Stimulated activated CD8-positive, alpha-beta memory T cell treated with anti-CD3 and anti-CD28 coated beads, Interleukin-4, amount 100 ng/mL, for 1 hour (primary cell): Measurements from ENCODE around the gene C1orf94.
"Not testable (repeated sequence)": the region's sequence is repeated elsewhere in the genome, so short reads cannot be mapped to it uniquely, and the experiment has no call there.

Experiments used
- DNase-seq, 2 donors: peaks; one replicate each; pipeline ENCODE4 v3.0.0-alpha.2; 2020; ENCODE audit warnings: low read depth in 2 of 2, low spot score in 1 of 2

Gene C1orf94

DNA sequence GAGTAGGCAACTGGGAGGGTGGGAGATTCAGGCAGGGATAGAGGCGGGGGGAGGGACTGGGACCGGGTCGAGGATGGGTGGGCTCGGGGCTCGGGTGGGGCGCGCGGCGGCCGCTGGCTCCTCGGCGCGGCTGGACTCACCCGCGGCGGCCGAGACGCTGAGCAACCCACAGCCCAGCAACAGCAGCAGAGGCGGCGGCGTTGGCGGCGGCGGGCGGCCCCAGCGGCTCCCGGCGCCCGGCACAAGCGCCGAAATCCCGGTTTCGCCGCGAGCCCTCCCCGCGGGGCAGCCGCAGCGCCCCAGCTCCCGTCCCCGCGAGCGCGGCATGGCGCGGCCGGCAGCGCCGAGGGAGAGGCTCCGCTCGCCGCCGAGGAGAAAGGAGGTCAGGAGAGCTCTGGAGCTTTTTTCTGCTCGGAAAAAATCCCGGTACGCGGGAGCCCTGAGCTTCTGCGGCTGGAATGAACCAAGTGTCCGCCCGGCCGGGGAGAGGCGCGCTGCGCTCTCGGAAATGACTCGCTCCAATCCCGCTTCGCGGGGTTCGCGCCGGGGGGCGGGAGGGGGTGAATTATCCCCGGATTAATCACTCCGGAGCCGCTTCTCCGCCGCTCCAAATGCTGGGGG lies 11.8 kb upstream of the C1orf94 start, which contains the start of gene CSMD2:
Gene CSMD2 (minus strand): TSS at position 460 of the 621 bp plus-strand sequence. CDS start 133 bp downstream, at position 327.
- no peak for DNase-seq

- DNase-seq: no peak
Observed at GRCh38 chr1:34165422-34165921, 11.2 kb upstream of the C1orf94 start.

- DNase-seq: no peak
Observed at GRCh38 chr1:34166191-34166624, 10.5 kb upstream of the C1orf94 start.

DNA sequence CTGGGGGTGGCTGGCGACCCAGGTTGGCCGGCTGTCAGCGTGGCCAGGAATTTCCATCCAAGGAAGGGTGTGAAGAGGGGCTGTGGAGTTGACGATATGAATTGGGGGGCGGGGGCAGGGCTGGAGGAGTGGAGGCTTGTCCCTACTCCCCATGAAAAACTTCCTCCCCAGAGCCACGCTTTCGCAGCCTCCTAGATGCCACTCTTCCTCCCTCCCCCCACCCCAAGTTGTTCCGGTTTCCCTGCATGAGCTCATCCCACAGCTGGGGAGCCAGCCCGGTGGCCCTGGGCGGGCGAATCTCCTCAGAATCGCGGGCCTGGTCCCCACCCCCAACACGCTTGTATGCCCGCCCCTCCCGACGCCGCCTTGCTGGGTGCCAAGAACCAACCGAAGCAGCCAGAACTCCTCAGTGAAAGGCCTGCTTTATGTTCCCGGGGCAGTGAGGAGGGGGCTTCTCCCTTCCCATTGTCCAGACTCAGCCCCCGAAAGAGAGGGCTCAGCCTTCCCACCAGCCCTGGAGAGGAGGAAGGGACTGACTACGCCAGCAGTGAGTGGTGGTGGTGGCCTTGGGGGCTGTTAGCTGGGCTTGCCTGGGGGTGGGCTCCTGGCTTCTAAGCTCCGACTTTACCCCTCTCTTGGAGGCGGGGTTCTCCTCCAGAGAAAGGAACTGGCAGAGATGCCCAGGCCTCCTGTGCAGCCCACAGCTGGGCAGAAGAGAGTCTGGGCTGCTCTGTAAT lies 9.9 kb upstream of the C1orf94 start:
- no peak for DNase-seq

DNA sequence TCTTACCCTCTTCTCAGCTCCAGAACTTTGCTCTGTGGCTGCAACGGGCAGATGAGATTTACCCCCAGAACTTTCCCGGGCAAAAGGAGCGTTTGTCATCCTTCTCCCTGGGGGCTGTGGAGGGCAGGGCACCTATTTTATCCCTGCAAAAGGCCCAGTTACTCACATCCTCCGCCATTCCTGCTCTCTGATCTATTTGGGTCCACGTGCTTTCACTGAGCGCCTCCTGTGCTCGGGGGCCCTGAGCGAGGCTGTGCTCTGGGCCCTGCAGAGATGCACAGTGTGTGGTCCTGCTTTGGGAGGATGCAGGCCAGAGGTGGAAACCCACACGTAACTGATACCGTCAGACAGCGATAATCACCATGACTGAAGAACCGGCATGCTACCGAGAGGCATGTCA lies 9.3 kb upstream of the C1orf94 start:
- DNase-seq: no peak

- DNase-seq: no peak
Observed at GRCh38 chr1:34175744-34176143, 963 bp upstream of the C1orf94 start.

DNA sequence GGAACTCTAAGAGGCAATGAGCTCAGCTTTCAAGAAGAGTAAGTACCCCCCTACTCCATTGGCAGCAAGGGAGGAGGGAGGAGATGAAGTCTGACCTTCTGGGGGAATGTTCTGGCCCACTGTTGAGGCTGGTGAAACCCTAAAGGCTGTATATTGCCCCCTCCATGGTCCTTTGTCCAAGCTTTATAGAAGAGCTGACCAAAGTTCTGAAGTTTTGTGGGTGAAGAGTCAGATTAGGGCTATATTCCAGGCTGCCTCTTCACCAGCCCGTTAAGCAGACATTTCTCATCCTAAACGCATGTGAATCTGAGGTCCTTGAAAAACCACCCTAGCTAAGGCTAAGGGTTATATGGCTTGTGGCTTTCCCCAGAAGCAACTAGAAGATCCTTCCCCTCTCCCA lies 1.4 kb downstream of the C1orf94 start:
- DNase-seq: no peak

DNA sequence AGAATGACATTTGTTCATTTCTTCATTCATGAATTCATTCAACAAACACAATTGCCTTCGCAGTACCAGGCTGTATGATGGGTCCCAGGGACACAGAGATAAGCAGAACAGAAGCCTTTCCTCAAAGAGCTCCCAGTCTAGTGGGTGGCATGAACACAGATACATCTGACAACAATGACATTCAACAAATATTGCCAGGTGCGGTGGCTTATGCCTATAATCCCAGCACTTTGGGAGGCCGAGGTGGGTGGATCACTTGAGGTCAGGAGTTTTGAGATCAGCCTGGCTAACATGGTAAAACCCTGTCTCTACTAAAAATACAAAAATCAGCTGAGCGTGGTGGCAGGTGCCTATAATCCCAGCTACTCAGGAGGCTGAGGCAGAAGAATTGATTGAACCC lies 6.7 kb downstream of the C1orf94 start:
- not testable (repeated sequence) for DNase-seq

- no peak for DNase-seq
Observed at GRCh38 chr1:34186741-34187494, 10.2 kb downstream of the C1orf94 start.

- DNase-seq: no peak
Observed at GRCh38 chr1:34188418-34188817, 11.7 kb downstream of the C1orf94 start.

GRCh38 chr1:34188985-34189384 lies 12.3 kb downstream of the C1orf94 start:
- no peak for DNase-seq

DNA sequence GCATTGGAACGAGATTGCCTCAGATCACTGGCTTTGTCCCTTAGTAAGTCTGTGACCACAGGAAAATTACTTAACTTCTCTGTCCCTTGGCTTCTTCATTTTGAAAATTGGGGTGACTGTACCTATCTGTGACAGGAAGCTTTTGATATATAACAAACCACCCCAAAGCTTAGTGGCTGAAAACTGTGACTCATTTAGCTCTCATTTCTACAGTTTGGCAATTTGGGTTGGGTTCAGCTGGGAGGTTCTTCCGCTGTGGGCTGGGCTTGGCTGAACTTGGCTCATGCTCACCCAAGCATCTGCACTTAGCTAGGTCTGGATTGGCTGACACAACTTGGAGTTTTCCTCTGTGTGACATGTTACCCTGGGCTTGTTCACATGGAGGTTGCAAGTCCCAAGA lies 14.0 kb downstream of the C1orf94 start:
- DNase-seq: no peak

DNA sequence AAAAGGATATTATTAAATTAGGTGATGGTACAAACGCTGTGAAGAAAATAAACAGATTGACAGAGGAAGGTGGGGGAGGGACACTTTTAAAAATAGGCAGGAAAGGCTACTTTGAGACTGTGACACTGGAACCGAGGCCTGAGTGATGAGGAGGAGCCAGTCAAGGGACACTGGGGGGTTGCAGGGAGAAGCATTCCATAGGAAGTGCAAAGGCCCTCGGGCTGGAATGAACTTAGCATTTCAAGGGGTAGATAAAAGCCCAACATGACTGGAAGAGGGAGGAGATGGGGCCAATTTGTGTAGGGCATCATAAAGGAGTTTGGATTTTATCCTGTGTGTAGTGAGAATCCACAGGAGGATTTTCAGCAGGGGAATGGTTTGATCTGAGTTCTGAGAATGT lies 15.9 kb downstream of the C1orf94 start:
- DNase-seq: no peak

DNA sequence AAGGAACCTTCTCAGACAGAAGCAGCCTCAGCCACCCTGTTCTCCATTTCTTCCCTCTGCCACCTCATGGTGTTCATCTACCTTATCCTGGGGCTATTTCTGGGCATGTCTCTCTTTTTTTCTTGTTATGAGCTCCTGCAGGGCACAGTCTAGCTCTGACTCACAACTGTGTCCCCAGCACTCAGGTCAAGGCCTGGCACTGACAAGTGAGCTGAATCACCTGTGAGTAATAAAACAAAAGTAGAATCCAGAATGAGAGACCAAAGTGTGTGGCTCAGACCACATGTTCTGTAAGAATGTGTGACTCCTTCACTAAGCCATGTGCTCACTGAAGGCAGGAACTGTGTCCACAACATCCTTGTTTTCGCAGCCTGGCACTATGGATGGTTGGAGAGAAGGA lies 23.2 kb downstream of the C1orf94 start:
- no peak for DNase-seq

- no peak for DNase-seq
Observed at GRCh38 chr1:34212673-34213072, 36.0 kb downstream of the C1orf94 start.

DNA sequence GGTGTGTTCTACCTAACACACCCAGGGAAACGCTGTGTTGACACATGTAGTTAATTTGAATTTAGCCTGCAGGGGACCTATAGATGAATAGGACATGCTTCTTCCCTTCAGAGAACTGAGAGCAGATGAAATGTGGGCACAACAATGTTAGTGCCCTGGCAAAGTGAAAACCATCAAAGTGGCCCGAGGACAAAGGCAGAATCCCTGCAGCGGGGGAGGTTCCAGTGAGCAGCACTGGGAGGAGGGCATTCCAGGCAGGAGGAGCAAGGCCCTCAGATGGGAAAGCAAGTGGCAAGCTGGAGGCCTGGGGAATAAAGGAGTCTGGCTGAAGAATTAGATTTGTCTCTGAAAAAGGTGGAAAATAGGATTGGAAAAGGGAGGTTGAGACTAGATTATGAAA lies 37.2 kb downstream of the C1orf94 start:
- DNase-seq: no peak

GRCh38 chr1:34231441-34231840 lies 54.7 kb downstream of the C1orf94 start:
- no peak for DNase-seq

DNA sequence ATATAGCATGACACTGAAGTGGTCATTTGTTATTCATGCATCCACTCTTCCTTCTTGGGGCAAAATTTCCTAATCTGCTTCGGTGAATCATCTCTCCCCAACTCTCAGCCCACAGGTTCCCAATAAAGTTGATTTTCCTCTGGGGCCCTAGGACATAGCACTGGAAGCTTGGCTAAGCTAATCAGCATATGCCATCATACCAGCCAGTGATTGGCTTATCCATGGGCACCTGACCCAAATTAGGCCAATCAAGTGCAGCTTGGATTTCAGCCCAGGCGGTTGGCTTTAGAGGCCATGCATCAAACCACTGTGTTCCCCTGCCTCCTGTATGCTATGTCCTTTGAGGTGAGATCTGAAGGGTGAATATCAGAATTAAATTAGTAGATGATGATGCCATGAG lies 58.9 kb downstream of the C1orf94 start:
- no peak for DNase-seq

- DNase-seq: no peak
Observed at GRCh38 chr1:34236089-34236488, 59.4 kb downstream of the C1orf94 start.

DNA sequence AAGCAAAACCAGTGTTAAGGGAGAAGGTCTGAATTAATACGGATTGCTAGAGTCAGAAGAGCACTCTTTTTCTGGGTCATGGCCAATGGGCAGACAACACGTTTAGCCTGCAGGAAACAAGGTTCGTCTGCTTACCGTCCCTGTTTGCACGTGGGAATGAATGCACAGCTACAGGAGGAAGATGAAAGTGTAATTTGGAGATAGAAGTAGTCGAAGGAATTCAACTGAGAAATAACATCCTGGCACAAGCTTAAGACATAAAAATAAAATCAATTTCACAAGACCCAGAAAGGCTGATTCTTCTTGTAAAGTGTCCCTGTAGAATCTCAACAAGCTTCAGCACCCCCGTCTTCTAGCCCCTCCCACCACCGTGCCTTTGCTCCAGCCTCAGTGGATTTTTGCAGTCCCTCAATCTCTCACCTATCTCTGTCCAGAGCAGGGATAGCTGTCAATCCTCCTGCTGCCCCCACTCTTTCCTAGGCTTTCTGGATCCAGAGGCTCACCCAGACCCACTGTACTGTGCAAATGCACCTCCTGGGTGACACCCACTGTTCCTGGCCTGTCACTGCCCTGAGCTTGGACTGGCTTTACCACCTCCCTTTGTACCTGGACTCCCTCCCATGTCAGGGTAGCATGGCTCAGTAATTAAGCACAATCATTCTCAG lies 60.6 kb downstream of the C1orf94 start:
- DNase-seq: no peak

GRCh38 chr1:34245967-34246366 lies 69.3 kb downstream of the C1orf94 start:
- DNase-seq: no peak
